Measurements from ENCODE around the gene LRRC4C.

GRCh38 chr11:40602866-40603552 lies 856.4 kb downstream of the LRRC4C start:
- TF ChIP-seq, protein P1, sequence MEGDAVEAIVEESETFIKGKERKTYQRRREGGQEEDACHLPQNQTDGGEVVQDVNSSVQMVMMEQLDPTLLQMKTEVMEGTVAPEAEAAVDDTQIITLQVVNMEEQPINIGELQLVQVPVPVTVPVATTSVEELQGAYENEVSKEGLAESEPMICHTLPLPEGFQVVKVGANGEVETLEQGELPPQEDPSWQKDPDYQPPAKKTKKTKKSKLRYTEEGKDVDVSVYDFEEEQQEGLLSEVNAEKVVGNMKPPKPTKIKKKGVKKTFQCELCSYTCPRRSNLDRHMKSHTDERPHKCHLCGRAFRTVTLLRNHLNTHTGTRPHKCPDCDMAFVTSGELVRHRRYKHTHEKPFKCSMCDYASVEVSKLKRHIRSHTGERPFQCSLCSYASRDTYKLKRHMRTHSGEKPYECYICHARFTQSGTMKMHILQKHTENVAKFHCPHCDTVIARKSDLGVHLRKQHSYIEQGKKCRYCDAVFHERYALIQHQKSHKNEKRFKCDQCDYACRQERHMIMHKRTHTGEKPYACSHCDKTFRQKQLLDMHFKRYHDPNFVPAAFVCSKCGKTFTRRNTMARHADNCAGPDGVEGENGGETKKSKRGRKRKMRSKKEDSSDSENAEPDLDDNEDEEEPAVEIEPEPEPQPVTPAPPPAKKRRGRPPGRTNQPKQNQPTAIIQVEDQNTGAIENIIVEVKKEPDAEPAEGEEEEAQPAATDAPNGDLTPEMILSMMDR (IDR thresholded peaks at IDR 0.05) = no peak
- TF ChIP-seq POLR2A (IDR thresholded peaks at IDR 0.05) = no peak
